Transverse colon (tissue), 3 donors: Measurements from ENCODE around the gene ALDH1A1.

Source experiments
- EP300 ChIP-seq: sonication (generic); formaldehyde crosslinking; IDR thresholded peaks from one replicate; pipeline ENCODE4 v1.6.1; 2017; ENCODE audit warnings: antibody characterized with exemption, low read depth
- POLR2A ChIP-seq: fragments of 450-650 bp; IDR thresholded peaks from one replicate; pipeline ENCODE4 v1.6.1; 2016; ENCODE audit warnings: antibody characterized with exemption, mild to moderate bottlenecking, moderate library complexity
- TF ChIP-seq, protein P1 (sequence below), 5 experiments: fragments of 200-600 bp in 3 of 5; fragments of 450-650 bp in 2 of 5; sonication (generic) in 3 of 5; IDR thresholded peaks; 1 replicate in 2 of 5; 2 replicates in 3 of 5; pipeline ENCODE4 v1.5.1; 2016 to 2017; ENCODE audit warnings: antibody characterized with exemption in 5 of 5, inconsistent platforms in 3 of 5, mild to moderate bottlenecking in 2 of 5, moderate library complexity in 1 of 5

DNA sequence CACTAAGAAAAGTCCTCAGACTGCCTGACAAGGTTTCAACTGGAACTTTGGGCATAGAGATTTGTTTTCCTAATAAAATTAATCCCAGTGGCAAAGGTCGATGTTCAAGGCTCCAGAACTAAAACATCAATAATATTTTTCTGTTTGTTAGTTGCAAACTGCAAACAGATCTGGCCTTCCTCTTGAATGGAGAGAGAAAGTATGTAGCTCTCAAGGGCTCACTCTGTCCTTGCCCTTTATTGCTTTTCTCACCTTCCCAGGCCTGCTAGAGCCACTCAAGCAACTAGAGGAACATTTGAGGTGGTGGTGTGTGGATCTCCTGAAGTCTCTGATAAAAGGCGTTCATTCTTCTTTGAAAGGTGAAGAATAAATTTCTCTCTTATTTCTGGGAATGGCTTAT, 16.6 kb downstream of the ALDH1A1 start:
- TF ChIP-seq POLR2A (no peak), EP300 (no peak)
- TF ChIP-seq, protein P1, sequence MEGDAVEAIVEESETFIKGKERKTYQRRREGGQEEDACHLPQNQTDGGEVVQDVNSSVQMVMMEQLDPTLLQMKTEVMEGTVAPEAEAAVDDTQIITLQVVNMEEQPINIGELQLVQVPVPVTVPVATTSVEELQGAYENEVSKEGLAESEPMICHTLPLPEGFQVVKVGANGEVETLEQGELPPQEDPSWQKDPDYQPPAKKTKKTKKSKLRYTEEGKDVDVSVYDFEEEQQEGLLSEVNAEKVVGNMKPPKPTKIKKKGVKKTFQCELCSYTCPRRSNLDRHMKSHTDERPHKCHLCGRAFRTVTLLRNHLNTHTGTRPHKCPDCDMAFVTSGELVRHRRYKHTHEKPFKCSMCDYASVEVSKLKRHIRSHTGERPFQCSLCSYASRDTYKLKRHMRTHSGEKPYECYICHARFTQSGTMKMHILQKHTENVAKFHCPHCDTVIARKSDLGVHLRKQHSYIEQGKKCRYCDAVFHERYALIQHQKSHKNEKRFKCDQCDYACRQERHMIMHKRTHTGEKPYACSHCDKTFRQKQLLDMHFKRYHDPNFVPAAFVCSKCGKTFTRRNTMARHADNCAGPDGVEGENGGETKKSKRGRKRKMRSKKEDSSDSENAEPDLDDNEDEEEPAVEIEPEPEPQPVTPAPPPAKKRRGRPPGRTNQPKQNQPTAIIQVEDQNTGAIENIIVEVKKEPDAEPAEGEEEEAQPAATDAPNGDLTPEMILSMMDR (IDR thresholded peaks at IDR 0.05): no peak
